K562 (cell line): ENCODE results near the gene NABP1. TPM values are rescaled to one million over a fixed set of nuclear protein-coding genes. Genes with fewer than 3 reads are reported as not detected.

Experiments used
- CREB1 ChIP-seq, 2 experiments: sonication (generic) in 1 of 2; formaldehyde crosslinking in 1 of 2; IDR thresholded peaks; 2 replicates each; pipeline versions ENCODE4 v1.6.1 to v1.8.0; 2012 to 2022; ENCODE audit warnings: inconsistent platforms in 1 of 2, mild to moderate bottlenecking in 1 of 2, missing genetic modification reagents in 1 of 2, moderate library complexity in 1 of 2
- DMBX1 ChIP-seq: fragments of 250-450 bp; sonication (Bioruptor Pico); IDR thresholded peaks from 2 replicates; pipeline ENCODE4 v1.8.0; 2022; ENCODE audit warnings: inconsistent platforms, mild to moderate bottlenecking, moderate library complexity, borderline replicate concordance
- MCM7 ChIP-seq, 2 experiments: fragments of 450-650 bp; IDR thresholded peaks; 2 replicates each; pipeline ENCODE4 v1.6.1; 2016 to 2018
- NFRKB ChIP-seq: fragments of 450-650 bp; IDR thresholded peaks from 2 replicates; pipeline ENCODE4 v1.6.1; 2016; ENCODE audit warnings: low read depth
- SAFB2 ChIP-seq: fragments of 200-400 bp; formaldehyde crosslinking; IDR thresholded peaks from 2 replicates; pipeline ENCODE4 v1.6.1; 2018; ENCODE audit warnings: borderline replicate concordance, low read length, low read depth, moderate library complexity; ENCODE audit not compliant: severe bottlenecking
- polyA plus RNA-seq, 8 experiments: library from polyadenylated mRNA; depleted of rRNA in 4 of 8; stranded (reverse) in 5 of 8; unstranded in 3 of 8; fragments of >200 nt; fragmentation: Nextera tagmentation in 2 of 8; fragmentation: Illumina TruSeq in 1 of 8; extraction: Ambion mirVana in 2 of 8; extraction: Trizol in 1 of 8; gene quantifications; 2 replicates each; pipeline versions ENCODE4 v1.2.1 to v1.2.3, GENCODE V29; 2011 to 2014; ENCODE audit warnings: inconsistent platforms in 1 of 8, missing spikeins in 1 of 8
- total RNA-seq, 7 experiments: library from RNA; depleted of rRNA in 6 of 7; stranded (reverse); fragments of >200 nt in 6 of 7; fragmentation: Illumina TruSeq in 2 of 7; extraction: Trizol in 2 of 7; gene quantifications; 2 replicates each; pipeline versions ENCODE4 v1.2.1 to v1.2.3, GENCODE V29; 2011 to 2021; ENCODE audit warnings: low replicate concordance in 1 of 7
- TF ChIP-seq, protein P1 (sequence below): fragments of 250-450 bp; sonication (Bioruptor Pico); IDR thresholded peaks from 2 replicates; pipeline ENCODE4 v1.4.0; 2020; ENCODE audit warnings: mild to moderate bottlenecking, moderate library complexity
- TF ChIP-seq, protein P2 (sequence below): fragments of 450-650 bp; IDR thresholded peaks from 2 replicates; pipeline ENCODE4 v1.6.1; 2016; ENCODE audit warnings: borderline replicate concordance
- TF ChIP-seq, protein P3 (sequence below), 2 experiments: fragments of 450-650 bp in 1 of 2; sonication (generic) in 1 of 2; formaldehyde crosslinking; conservative IDR thresholded peaks; 2 replicates each; pipeline versions ENCODE4 v1.4.0 to v1.8.1; 2020 to 2022; ENCODE audit warnings: mild to moderate bottlenecking in 1 of 2, missing genetic modification reagents in 1 of 2
- TF ChIP-seq, protein P4 (sequence below): fragments of 250-450 bp; sonication (Bioruptor Pico); IDR thresholded peaks from 2 replicates; pipeline ENCODE4 v1.4.0; 2020
- TF ChIP-seq, protein P5 (sequence below): sonication (generic); formaldehyde crosslinking; IDR thresholded peaks from 2 replicates; pipeline ENCODE4 v1.8.0; 2022; ENCODE audit warnings: mild to moderate bottlenecking, missing genetic modification reagents

The NABP1 gene
- total and polyA plus RNA-seq, 9 of the 15 experiments (the other 6 are each of a cell fraction or from before 2014, with no cell fraction given) = 12.8 to 44.0 (median 20.2) TPM

DNA sequence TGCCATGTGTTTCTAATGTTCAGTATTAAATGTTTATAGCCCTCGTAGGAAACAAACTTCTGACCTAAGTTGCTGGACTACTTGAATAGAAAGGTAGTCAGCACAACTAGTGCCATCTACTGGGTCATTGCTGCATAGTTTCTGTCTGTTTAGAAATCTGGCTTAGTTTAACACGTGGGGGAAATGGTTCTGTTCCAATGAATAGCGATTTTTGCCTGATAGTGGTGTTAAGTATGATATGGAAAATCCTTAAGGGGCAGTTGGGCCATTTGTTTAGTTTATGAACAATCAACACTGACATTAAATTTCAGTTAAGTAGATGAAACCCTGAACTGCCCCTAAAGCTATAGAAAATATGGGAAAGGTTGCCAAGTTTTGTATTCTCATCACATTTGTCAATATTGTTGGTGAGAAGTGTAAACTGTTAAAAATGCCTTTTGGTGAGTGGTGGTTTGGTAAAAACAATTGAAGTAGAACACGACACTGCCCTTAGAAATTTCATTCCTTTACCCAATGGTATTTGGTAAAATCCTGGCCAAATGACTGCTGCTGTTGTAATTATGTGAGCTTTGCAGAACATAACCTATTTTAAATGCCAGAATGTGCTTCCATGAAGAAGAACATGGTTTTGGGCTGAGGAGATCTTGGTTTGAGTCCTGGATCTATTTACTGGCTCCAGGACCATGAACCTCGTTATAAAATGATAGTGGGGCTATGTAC lies 13.2 kb downstream of the NABP1 start (continued):
- TF ChIP-seq SAFB2 = no peak
- TF ChIP-seq DMBX1 (CRISPR knock-in tag) = no peak
- TF ChIP-seq MCM7 (IDR thresholded peaks at IDR 0.05) = no peak
- TF ChIP-seq, protein P1, sequence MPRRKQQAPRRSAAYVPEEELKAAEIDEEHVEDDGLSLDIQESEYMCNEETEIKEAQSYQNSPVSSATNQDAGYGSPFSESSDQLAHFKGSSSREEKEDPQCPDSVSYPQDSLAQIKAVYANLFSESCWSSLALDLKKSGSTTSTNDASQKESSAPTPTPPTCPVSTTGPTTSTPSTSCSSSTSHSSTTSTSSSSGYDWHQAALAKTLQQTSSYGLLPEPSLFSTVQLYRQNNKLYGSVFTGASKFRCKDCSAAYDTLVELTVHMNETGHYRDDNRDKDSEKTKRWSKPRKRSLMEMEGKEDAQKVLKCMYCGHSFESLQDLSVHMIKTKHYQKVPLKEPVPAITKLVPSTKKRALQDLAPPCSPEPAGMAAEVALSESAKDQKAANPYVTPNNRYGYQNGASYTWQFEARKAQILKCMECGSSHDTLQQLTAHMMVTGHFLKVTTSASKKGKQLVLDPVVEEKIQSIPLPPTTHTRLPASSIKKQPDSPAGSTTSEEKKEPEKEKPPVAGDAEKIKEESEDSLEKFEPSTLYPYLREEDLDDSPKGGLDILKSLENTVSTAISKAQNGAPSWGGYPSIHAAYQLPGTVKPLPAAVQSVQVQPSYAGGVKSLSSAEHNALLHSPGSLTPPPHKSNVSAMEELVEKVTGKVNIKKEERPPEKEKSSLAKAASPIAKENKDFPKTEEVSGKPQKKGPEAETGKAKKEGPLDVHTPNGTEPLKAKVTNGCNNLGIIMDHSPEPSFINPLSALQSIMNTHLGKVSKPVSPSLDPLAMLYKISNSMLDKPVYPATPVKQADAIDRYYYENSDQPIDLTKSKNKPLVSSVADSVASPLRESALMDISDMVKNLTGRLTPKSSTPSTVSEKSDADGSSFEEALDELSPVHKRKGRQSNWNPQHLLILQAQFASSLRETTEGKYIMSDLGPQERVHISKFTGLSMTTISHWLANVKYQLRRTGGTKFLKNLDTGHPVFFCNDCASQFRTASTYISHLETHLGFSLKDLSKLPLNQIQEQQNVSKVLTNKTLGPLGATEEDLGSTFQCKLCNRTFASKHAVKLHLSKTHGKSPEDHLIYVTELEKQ (CRISPR knock-in tag) = no peak
- TF ChIP-seq, protein P2, sequence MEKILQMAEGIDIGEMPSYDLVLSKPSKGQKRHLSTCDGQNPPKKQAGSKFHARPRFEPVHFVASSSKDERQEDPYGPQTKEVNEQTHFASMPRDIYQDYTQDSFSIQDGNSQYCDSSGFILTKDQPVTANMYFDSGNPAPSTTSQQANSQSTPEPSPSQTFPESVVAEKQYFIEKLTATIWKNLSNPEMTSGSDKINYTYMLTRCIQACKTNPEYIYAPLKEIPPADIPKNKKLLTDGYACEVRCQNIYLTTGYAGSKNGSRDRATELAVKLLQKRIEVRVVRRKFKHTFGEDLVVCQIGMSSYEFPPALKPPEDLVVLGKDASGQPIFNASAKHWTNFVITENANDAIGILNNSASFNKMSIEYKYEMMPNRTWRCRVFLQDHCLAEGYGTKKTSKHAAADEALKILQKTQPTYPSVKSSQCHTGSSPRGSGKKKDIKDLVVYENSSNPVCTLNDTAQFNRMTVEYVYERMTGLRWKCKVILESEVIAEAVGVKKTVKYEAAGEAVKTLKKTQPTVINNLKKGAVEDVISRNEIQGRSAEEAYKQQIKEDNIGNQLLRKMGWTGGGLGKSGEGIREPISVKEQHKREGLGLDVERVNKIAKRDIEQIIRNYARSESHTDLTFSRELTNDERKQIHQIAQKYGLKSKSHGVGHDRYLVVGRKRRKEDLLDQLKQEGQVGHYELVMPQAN = no peak
- TF ChIP-seq CREB1 (IDR thresholded peaks at IDR 0.05) = no peak
- no peak for TF ChIP-seq CREB1 (CRISPR knock-in tag; IDR thresholded peaks at IDR 0.05)
- TF ChIP-seq, protein P3, sequence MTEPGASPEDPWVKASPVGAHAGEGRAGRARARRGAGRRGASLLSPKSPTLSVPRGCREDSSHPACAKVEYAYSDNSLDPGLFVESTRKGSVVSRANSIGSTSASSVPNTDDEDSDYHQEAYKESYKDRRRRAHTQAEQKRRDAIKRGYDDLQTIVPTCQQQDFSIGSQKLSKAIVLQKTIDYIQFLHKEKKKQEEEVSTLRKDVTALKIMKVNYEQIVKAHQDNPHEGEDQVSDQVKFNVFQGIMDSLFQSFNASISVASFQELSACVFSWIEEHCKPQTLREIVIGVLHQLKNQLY (CRISPR knock-in tag; conservative IDR thresholded peaks at IDR 0.05) = no peak
- TF ChIP-seq, protein P4, sequence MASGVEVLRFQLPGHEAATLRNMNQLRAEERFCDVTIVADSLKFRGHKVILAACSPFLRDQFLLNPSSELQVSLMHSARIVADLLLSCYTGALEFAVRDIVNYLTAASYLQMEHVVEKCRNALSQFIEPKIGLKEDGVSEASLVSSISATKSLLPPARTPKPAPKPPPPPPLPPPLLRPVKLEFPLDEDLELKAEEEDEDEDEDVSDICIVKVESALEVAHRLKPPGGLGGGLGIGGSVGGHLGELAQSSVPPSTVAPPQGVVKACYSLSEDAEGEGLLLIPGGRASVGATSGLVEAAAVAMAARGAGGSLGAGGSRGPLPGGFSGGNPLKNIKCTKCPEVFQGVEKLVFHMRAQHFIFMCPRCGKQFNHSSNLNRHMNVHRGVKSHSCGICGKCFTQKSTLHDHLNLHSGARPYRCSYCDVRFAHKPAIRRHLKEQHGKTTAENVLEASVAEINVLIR (CRISPR knock-in tag) = no peak
- no peak for TF ChIP-seq NFRKB
- TF ChIP-seq, protein P5, sequence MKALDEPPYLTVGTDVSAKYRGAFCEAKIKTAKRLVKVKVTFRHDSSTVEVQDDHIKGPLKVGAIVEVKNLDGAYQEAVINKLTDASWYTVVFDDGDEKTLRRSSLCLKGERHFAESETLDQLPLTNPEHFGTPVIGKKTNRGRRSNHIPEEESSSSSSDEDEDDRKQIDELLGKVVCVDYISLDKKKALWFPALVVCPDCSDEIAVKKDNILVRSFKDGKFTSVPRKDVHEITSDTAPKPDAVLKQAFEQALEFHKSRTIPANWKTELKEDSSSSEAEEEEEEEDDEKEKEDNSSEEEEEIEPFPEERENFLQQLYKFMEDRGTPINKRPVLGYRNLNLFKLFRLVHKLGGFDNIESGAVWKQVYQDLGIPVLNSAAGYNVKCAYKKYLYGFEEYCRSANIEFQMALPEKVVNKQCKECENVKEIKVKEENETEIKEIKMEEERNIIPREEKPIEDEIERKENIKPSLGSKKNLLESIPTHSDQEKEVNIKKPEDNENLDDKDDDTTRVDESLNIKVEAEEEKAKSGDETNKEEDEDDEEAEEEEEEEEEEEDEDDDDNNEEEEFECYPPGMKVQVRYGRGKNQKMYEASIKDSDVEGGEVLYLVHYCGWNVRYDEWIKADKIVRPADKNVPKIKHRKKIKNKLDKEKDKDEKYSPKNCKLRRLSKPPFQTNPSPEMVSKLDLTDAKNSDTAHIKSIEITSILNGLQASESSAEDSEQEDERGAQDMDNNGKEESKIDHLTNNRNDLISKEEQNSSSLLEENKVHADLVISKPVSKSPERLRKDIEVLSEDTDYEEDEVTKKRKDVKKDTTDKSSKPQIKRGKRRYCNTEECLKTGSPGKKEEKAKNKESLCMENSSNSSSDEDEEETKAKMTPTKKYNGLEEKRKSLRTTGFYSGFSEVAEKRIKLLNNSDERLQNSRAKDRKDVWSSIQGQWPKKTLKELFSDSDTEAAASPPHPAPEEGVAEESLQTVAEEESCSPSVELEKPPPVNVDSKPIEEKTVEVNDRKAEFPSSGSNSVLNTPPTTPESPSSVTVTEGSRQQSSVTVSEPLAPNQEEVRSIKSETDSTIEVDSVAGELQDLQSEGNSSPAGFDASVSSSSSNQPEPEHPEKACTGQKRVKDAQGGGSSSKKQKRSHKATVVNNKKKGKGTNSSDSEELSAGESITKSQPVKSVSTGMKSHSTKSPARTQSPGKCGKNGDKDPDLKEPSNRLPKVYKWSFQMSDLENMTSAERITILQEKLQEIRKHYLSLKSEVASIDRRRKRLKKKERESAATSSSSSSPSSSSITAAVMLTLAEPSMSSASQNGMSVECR = no peak
